Thyroid gland (tissue), 4 donors: ENCODE data around the gene GRHL1.

ENCODE experiments used
- CTCF ChIP-seq, 6 experiments: fragments of 200-600 bp in 3 of 6; fragments of 450-650 bp in 3 of 6; sonication (generic) in 3 of 6; IDR thresholded peaks; one replicate each; pipeline ENCODE4 v1.5.1; 2016 to 2019; ENCODE audit warnings: antibody characterized with exemption in 6 of 6, mild to moderate bottlenecking in 2 of 6, inconsistent platforms in 1 of 6, moderate library complexity in 1 of 6
- POLR2A ChIP-seq, 2 donors: fragments of 450-650 bp; IDR thresholded peaks; one replicate each; pipeline ENCODE4 v1.6.1; 2017; ENCODE audit warnings: antibody characterized with exemption in 2 of 2, mild to moderate bottlenecking in 2 of 2, moderate library complexity in 1 of 2

GRCh38 chr2:9971890-9972289 is 20.4 kb downstream of the GRHL1 start:
- TF ChIP-seq CTCF (IDR thresholded peaks at IDR 0.05) (no peak), POLR2A (IDR thresholded peaks at IDR 0.05) (no peak)
